CD4-positive, alpha-beta T cell treated with Interleukin-17A for 4 hours (primary cell): ENCODE data around the gene COX19.
"Not testable (repeated sequence)": the region's sequence is repeated elsewhere in the genome, so short reads cannot be mapped to it uniquely, and the experiment has no call there.

Source experiments
- DNase-seq: peaks from one replicate; pipeline ENCODE4 v3.0.0-alpha.2; 2020; ENCODE audit warnings: mixed read lengths

Gene COX19

GRCh38 chr7:976901-977325 is 1.6 kb upstream of the COX19 start:
- DNase-seq, result no peak

DNA sequence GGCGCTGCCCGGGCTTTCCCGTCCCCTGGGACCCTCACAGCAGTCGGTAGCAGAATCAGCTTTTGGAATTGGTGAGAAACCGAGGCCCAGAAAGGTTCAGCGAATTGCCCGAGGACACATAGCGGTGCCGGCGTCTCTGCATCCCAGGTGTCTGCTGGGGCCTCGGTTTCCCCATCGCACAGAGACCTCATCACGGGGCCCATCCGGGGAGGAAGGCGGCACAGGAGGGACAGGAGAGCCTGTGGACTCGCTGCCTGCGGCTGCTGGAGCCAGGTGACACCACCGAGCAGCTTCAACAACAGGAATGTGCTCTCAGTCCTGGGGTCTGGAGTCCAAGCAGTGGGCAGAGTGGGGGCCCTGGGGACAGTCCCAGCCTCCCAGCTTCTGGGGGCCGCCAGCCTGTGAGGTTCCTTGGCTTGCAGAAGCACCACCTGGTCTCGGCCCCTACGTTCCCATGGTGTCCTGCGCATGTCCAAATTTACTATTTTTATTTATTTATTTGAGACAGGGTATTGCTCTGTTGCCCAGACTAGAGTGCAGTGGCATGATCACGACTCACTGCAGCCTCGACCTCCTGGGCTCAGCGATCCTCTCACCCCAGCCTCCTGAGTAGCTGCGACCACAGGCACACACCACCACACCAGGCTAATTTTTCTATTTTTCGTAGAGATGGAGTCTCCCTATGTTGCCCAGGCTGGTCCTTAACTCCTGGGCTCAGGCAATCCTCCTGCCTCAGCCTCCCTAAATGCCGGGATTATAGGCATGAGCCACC is 539 bp upstream of the COX19 start:
- no peak for DNase-seq

GRCh38 chr7:974172-974571 is 1.2 kb downstream of the COX19 start:
- no peak for DNase-seq

DNA sequence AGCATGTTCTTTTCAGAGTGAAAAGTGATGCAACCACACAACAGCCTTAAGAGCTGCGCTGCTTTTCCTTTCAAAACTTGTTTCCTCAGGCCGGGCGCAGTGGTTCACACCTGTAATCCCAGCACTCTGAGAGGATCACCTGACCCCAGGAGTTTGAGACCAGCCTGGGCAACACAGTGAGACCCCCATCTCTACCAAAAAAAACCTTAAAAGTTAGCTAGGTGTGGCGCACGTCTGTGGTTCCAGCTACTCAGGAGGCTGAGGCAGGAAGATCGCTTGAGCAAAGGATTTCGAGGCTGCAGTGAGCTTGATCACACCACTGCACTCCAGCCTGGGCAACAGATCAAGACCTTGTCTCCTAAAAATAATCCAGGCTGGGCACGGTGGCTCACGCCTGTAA is 2.0 kb downstream of the COX19 start:
- DNase-seq, result no peak

GRCh38 chr7:972676-973309 is 2.6 kb downstream of the COX19 start:
- no peak for DNase-seq

- no peak for DNase-seq
These were observed 3.2 kb downstream of the COX19 start for GRCh38 chr7:972110-972509.

GRCh38 chr7:970744-971143 is 4.6 kb downstream of the COX19 start:
- no peak for DNase-seq

DNA sequence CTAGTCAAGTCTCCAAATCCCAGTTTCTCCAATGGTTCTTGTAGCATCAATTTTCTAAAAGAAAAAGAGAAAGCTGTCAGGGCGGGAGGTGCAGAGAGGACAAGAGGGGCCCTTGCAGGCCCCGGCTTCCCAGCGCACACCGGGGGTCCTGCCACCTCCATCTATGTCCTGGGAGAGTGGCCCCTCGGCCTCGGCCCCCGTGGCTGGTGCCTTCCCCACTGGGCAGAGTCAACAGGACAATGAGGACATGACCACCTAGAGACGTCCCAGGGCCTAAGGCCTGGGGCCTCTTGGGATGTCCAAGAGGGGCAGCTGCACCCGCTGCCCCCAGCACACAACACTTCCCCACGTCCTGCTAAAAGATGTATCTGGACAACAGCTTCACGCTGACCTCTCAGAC is 5.9 kb downstream of the COX19 start:
- no peak for DNase-seq

DNA sequence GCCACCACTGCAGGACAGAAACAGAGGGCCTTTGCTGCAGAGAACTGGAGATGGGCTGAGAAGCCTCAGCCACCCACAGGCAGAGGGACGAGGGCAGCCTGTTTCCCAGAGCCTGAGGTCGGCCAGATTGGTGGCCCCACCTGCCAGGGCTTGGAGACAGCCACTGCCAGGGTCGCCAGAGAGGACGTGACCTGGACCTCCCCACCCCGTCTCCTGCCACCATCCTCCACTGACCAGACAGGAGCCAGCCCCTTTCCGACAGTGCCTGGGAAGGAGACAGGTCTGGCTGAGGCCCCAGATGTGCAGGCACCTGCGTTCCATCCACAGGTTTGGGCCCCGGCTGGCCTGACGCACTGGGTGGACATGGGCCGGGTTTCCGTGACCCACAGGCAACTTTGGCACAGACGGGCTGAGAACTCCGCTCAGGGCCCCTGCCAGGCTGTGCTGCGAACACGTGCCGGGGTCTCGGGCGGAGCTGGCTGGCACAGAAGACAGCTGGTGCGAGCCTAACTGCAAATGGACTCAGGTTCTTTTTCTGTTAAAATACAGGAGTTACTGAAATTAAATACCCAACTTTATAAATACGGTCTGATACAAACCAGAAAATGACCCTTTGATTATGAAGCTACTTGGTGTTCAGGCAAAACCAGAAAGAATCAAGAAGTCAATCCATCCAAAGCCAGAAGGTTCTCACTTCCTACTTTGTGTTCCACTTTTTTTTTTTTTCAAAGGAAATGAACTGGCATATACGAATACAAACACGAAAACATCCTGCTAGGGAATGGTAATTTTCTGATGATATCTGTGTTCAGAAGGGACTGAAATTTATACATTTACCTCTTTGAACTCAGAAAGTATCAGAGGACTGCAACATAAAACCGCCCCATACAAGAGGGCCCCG is 6.9 kb downstream of the COX19 start:
- no peak for DNase-seq

GRCh38 chr7:967361-968082 is 7.8 kb downstream of the COX19 start:
- DNase-seq, result no peak

DNA sequence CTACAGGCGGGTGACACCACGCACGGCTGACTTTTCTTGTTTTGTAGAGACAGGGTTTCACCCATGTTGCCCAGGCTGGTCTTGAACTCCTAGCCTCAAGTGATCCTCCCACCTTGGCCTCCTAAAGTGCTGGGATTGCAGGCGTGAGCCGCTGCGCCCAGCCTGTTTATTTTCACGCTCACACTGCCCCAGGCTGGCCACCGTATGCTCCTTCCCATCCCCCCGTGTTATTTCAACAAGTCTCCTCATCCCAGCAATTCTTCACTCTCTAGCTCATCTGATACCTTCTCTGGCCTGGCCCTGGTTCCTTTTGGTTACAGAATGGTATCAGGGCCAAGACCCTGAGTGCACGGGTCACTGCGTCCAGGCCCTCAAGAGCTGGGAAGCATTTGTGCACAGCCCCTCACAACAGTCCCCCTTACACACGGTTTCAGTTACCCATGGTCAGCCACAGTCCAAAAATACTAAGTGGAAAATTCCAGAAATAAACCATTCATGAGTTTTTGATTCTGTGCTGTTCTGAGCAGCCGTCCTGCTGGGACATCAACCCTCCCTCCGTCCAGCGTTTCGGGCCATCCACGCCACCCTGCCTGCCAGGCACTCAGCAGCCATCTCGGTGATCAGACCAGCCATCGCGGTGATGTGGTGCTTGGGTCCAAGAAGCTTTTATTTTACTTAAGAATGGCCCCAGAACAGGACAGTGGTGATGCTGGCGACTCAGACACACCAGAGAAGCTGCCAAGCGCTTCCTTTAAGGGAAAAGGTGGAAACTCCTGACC is 8.9 kb downstream of the COX19 start:
- DNase-seq, result no peak

- no peak for DNase-seq
These were observed 10.7 kb downstream of the COX19 start for GRCh38 chr7:964401-965231.

- peak; percentile 19 for DNase-seq
These were observed 11.9 kb downstream of the COX19 start for GRCh38 chr7:963236-964078.

GRCh38 chr7:962401-963081 is 12.8 kb downstream of the COX19 start:
- no peak for DNase-seq

DNA sequence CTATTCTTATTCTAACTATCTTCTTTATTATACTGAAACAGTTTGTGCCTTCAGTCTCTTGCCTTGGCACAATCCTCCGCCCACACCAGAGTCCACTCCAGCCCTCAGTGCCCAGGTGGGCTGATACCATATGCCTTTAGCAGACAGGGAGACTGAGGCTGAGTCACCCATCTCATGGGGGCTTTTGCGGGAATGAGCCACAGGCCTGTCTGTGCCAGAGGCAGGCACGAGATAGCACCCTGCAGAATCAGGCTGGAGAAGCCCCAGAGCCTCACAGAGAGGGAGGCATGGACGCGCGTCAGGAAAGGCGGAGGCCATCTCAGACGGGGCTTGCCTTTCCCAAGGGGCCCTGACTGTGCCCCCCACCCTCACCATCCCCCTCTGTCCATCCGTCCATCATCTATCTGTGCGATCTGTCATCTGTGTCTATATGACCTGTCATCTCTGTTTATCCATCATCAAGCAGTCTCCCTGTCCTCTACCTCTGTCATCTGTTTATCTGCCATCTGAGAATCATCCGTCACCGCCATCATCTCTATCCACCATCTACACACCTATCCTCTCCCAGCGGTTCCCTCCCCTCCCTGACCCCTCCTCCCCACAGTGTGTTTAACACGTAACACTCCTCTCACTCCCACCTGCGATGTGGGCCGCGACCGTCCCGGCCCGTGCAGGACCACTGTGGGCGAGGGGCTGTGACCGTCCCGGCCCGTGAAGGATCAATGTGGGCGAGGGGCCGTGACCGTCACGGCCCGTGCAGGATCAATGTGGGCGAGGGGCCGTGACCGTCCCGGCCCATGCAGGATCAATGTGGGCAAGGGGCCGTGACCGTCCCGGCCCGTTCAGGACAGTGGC is 13.6 kb downstream of the COX19 start:
- DNase-seq, result no peak

GRCh38 chr7:960972-961371 is 14.4 kb downstream of the COX19 start:
- DNase-seq, result not testable (repeated sequence)

- no peak for DNase-seq
These were observed 15.0 kb downstream of the COX19 start for GRCh38 chr7:960269-960871.

- not testable (repeated sequence) for DNase-seq
These were observed 15.6 kb downstream of the COX19 start for GRCh38 chr7:959740-960139.
